GM12878 (cell line): ENCODE data around the gene OVCA2. TPM values are rescaled to one million over a fixed set of nuclear protein-coding genes. Genes with fewer than 3 reads are reported as not detected.

ENCODE experiments used
- ATF7 ChIP-seq: fragments of 450-650 bp; IDR thresholded peaks from 2 replicates; pipeline ENCODE4 v1.6.1; 2016; ENCODE audit warnings: low read depth, mild to moderate bottlenecking
- CHD4 ChIP-seq: fragments of 200-600 bp; sonication (generic); IDR thresholded peaks from 2 replicates; pipeline ENCODE4 v1.6.1; 2016; ENCODE audit warnings: mild to moderate bottlenecking
- EGR1 ChIP-seq, 2 experiments: IDR thresholded peaks; 1 replicate in 1 of 2; 2 replicates in 1 of 2; pipeline ENCODE4 v1.6.1; 2011 to 2012; ENCODE audit warnings: low read depth in 2 of 2, low read length in 2 of 2, borderline replicate concordance in 1 of 2, mild to moderate bottlenecking in 1 of 2, moderate library complexity in 1 of 2
- MLLT1 ChIP-seq: fragments of 450-650 bp; IDR thresholded peaks from 2 replicates; pipeline ENCODE4 v1.6.1; 2016; ENCODE audit warnings: mild to moderate bottlenecking
- MTA2 ChIP-seq: fragments of 450-650 bp; IDR thresholded peaks from 2 replicates; pipeline ENCODE4 v1.6.1; 2016; ENCODE audit warnings: low read depth, mild to moderate bottlenecking, moderate library complexity
- NR2C2 ChIP-seq: IDR thresholded peaks from 2 replicates; pipeline ENCODE4 v1.6.1; 2011; ENCODE audit warnings: borderline replicate concordance, low read depth; ENCODE audit not compliant: control insufficient read depth, insufficient read length
- PRDM15 ChIP-seq: fragments of 450-650 bp; formaldehyde crosslinking; IDR thresholded peaks from 2 replicates; pipeline ENCODE4 v1.4.0; 2020; ENCODE audit warnings: mild to moderate bottlenecking, moderate library complexity
- RELA ChIP-seq: fragments of 450-650 bp; IDR thresholded peaks from 2 replicates; pipeline ENCODE4 v1.8.0; 2014; ENCODE audit warnings: borderline replicate concordance; ENCODE audit not compliant: partially characterized antibody
- SPI1 ChIP-seq: IDR thresholded peaks from 2 replicates; pipeline ENCODE4 v1.6.1; 2011; ENCODE audit warnings: low read depth, mild to moderate bottlenecking, low read length, moderate library complexity, borderline replicate concordance; ENCODE audit not compliant: insufficient read depth
- SUZ12 ChIP-seq: fragments of 200-600 bp; sonication (generic); IDR thresholded peaks from one replicate; pipeline ENCODE4 v1.6.1; 2018; ENCODE audit warnings: antibody characterized with exemption, mild to moderate bottlenecking; ENCODE audit not compliant: unreplicated experiment
- TCF7 ChIP-seq: IDR thresholded peaks from 2 replicates; pipeline ENCODE4 v1.6.1; 2014; ENCODE audit warnings: antibody characterized with exemption, borderline replicate concordance
- ZNF384 ChIP-seq: IDR thresholded peaks from 2 replicates; pipeline ENCODE4 v1.6.1; 2012; ENCODE audit warnings: low read depth, mild to moderate bottlenecking, low read length, improper control_type of control experiment, borderline replicate concordance
- ZSCAN29 ChIP-seq: fragments of 450-650 bp; IDR thresholded peaks from 2 replicates; pipeline ENCODE4 v1.6.1; 2017; ENCODE audit warnings: mild to moderate bottlenecking, moderate library complexity
- polyA plus RNA-seq, 11 experiments: library from polyadenylated mRNA; depleted of rRNA in 4 of 11; unstranded in 6 of 11; stranded (reverse) in 5 of 11; fragments of >200 nt; fragmentation: Nextera tagmentation in 4 of 11; fragmentation: Illumina TruSeq in 1 of 11; extraction: Ambion mirVana in 4 of 11; extraction: Trizol in 1 of 11; gene quantifications; 1 replicate in 1 of 11; 2 replicates in 10 of 11; pipeline versions ENCODE4 v1.2.1 to v1.2.3, GENCODE V29; 2011 to 2016; ENCODE audit warnings: inconsistent platforms in 2 of 11, missing spikeins in 2 of 11, low read depth in 1 of 11
- total RNA-seq, 4 experiments: library from RNA; depleted of rRNA in 3 of 4; stranded (reverse); fragments of >200 nt in 3 of 4; fragmentation: Illumina TruSeq in 1 of 4; extraction: Trizol in 1 of 4; gene quantifications; 2 replicates each; pipeline versions ENCODE4 v1.2.1 to v1.2.3, GENCODE V29; 2013 to 2021
- TF ChIP-seq, protein P1 (sequence below): fragments of 450-650 bp; conservative IDR thresholded peaks from 2 replicates; pipeline ENCODE4 v1.6.1; 2017; ENCODE audit warnings: mild to moderate bottlenecking, moderate library complexity
- TF ChIP-seq, protein P2 (sequence below): fragments of 450-650 bp; IDR thresholded peaks from 2 replicates; pipeline ENCODE4 v1.6.1; 2017; ENCODE audit warnings: mild to moderate bottlenecking, moderate library complexity
- TF ChIP-seq, protein P3 (sequence below): IDR thresholded peaks from 2 replicates; pipeline ENCODE4 v1.6.1; 2011; ENCODE audit warnings: mild to moderate bottlenecking, low read depth, low read length, moderate library complexity; ENCODE audit not compliant: insufficient replicate concordance

OVCA2 gene
- total and polyA plus RNA-seq, 10 of the 15 experiments (the other 5 are each of a cell fraction or from before 2014, with no cell fraction given) = 6.1 to 75.3 (median 40.7) TPM

DNA sequence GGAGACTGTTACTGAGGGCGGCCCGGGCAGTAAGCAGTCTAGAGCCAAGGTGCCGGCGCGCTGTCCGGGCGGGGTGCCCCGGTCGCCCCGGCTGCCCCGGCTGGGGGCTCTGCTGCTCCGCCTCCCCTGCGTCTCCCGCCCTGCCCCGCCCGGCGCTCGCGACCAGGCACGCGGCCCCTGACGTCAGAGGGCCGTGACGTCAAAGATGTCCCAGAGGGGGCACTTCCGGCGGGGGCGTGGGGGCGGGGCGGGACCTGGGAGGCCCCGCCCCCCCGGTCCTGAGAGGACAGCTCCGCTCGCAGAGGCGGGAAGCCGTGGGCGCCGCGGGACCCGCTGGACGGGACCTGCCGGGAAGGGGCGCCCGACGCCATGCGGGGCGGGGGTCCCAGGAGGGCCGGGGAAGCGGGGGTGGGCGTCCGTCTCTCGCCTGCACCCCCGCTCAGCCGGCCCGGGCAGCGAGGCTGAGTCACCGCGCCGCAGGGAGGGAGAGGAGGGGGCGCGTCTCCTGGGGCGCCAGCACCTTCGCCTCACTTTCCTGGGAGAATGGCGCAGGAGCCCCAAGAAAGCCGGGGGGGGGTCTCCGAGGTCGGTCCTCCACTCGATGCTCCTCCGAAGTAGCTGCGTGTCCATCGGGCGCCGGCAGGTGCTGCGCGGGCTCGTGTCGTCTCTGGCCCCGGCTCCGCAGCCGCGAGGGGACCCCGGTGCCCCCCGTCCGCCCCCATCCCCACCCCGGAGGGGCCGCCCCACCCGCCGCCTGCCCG, 8.7 kb downstream of the OVCA2 start (continued):
- TF ChIP-seq MLLT1 = no peak
- peak in 1 of 2 experiments; percentile 83; a peak in 2 of 3 replicates for TF ChIP-seq EGR1 (IDR thresholded peaks at IDR 0.05; ENCODE audit: borderline replicate concordance in 1 of 2, low read depth in 2 of 2, low read length in 2 of 2)
- TF ChIP-seq CHD4 = no peak
- TF ChIP-seq, protein P1, sequence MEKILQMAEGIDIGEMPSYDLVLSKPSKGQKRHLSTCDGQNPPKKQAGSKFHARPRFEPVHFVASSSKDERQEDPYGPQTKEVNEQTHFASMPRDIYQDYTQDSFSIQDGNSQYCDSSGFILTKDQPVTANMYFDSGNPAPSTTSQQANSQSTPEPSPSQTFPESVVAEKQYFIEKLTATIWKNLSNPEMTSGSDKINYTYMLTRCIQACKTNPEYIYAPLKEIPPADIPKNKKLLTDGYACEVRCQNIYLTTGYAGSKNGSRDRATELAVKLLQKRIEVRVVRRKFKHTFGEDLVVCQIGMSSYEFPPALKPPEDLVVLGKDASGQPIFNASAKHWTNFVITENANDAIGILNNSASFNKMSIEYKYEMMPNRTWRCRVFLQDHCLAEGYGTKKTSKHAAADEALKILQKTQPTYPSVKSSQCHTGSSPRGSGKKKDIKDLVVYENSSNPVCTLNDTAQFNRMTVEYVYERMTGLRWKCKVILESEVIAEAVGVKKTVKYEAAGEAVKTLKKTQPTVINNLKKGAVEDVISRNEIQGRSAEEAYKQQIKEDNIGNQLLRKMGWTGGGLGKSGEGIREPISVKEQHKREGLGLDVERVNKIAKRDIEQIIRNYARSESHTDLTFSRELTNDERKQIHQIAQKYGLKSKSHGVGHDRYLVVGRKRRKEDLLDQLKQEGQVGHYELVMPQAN = peak; percentile 32
- no peak for TF ChIP-seq RELA
- TF ChIP-seq ZNF384 = no peak
- no peak for TF ChIP-seq TCF7
- TF ChIP-seq PRDM15 = no peak
- TF ChIP-seq SPI1 = no peak
- TF ChIP-seq MTA2 = no peak
- TF ChIP-seq ATF7 = no peak
- no peak for TF ChIP-seq ZSCAN29
- TF ChIP-seq SUZ12 = peak; percentile 32
- TF ChIP-seq, protein P2, sequence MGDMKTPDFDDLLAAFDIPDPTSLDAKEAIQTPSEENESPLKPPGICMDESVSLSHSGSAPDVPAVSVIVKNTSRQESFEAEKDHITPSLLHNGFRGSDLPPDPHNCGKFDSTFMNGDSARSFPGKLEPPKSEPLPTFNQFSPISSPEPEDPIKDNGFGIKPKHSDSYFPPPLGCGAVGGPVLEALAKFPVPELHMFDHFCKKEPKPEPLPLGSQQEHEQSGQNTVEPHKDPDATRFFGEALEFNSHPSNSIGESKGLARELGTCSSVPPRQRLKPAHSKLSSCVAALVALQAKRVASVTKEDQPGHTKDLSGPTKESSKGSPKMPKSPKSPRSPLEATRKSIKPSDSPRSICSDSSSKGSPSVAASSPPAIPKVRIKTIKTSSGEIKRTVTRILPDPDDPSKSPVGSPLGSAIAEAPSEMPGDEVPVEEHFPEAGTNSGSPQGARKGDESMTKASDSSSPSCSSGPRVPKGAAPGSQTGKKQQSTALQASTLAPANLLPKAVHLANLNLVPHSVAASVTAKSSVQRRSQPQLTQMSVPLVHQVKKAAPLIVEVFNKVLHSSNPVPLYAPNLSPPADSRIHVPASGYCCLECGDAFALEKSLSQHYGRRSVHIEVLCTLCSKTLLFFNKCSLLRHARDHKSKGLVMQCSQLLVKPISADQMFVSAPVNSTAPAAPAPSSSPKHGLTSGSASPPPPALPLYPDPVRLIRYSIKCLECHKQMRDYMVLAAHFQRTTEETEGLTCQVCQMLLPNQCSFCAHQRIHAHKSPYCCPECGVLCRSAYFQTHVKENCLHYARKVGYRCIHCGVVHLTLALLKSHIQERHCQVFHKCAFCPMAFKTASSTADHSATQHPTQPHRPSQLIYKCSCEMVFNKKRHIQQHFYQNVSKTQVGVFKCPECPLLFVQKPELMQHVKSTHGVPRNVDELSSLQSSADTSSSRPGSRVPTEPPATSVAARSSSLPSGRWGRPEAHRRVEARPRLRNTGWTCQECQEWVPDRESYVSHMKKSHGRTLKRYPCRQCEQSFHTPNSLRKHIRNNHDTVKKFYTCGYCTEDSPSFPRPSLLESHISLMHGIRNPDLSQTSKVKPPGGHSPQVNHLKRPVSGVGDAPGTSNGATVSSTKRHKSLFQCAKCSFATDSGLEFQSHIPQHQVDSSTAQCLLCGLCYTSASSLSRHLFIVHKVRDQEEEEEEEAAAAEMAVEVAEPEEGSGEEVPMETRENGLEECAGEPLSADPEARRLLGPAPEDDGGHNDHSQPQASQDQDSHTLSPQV = no peak
- TF ChIP-seq, protein P3, sequence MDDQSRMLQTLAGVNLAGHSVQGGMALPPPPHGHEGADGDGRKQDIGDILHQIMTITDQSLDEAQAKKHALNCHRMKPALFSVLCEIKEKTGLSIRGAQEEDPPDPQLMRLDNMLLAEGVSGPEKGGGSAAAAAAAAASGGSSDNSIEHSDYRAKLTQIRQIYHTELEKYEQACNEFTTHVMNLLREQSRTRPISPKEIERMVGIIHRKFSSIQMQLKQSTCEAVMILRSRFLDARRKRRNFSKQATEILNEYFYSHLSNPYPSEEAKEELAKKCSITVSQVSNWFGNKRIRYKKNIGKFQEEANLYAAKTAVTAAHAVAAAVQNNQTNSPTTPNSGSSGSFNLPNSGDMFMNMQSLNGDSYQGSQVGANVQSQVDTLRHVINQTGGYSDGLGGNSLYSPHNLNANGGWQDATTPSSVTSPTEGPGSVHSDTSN = no peak
- TF ChIP-seq NR2C2 = no peak
